Measurements from ENCODE around the gene ATF6B. TPM values are rescaled to one million over a fixed set of nuclear protein-coding genes. Genes with fewer than 3 reads are reported as not detected.

ATF6B gene
- total and polyA plus RNA-seq, 8 donors, result 20.9 to 718 (median 54.2) TPM

DNA sequence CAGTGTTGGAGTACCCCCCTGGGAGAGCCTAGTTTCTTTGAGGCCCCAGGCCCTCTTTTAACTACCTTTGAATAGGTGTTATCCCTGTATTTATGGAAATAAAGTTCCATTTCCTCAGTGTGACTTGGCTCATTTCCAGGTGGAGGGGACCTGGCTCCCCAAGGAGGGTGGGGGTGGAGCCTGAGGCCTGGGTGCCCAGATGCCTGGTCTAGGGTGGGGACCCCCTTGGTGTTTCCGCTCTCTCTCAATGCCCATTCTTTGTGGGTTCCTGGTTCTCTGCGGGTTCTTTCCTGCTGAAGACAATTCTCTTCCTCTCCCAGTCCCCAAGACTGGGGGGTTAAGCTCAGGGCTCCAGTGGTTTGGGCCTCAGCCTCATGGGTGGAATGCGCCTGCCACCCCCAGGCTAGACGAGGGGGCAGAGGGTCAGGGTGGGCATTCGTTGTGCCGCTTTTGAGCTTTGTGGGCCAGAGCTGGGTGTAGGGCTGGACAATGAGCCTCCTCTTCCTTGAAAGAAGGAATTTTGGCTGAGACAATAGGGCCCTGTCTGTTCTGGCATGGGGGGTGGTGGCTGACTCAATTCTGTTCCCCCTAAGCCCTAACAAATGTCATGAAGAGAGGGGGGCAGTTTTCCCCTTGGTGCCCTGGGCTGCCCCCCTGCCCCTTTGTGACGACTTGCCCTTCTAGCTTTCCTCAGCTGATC, 35.7 kb upstream of the ATF6B start:
- DNase-seq, result no peak
- no peak for TF ChIP-seq POLR2A (IDR thresholded peaks at IDR 0.05)
- TF ChIP-seq POLR2AphosphoS5 (IDR thresholded peaks at IDR 0.05), result peak in 1 of 3 donors; percentile 3
- no peak for TF ChIP-seq EP300 (IDR thresholded peaks at IDR 0.05)
- no peak overlapping the region for H3K4me3 ChIP-seq
- peak overlapping the region in 4 of 5 donors; percentile 48 to 61 (median 54) for H3K27ac ChIP-seq
- no peaks in the 10 kb centered on the region for H3K27me3 ChIP-seq
- intact Hi-C loops (cut with DNase I; ENCODE audit: low total_unique reads), result no loop called here
- peaks cover 7 to 30% (median 21%) of the 10 kb centered on the region in 4 donors for H3K4me1 ChIP-seq
- WGBS, 5 donors, result 73 to 90% (median 86%) methylated on average over 7 of the region's 7 CpGs
- peaks cover 22 to 90% (median 79%) of the 10 kb centered on the region in 4 donors for H3K36me3 ChIP-seq
- H3K9me3 ChIP-seq, result no peaks in the 10 kb centered on the region

DNA sequence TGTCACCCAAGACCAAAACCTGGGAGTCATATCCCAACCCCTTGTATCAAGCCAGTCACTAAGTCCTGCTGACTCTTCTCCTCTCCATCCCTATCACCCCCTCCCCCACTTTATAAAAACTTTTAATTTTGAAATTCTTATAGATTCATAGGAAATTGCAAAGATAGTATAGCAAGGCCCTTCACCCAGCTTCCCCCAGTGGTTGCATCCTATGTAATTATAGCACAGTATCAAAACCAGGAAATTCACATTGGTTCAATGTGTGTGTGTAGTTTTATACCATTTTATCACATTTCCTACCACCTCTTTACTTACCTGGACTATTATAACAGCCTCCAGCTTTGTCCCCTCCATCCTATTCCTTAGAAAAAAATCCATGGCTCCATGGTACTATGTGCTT, 30.0 kb upstream of the ATF6B start:
- Histone ChIP-seq H3K27ac (no peak overlapping the region), H3K27me3 (no peaks in the 10 kb centered on the region), H3K9me3 (no peaks in the 10 kb centered on the region), H3K4me1 (peaks cover 20 to 38% (median 35%) of the 10 kb centered on the region in 4 donors), H3K36me3 (peaks cover 17 to 73% (median 62%) of the 10 kb centered on the region in 4 donors), H3K4me3 (no peak overlapping the region)
- TF ChIP-seq, protein P1, sequence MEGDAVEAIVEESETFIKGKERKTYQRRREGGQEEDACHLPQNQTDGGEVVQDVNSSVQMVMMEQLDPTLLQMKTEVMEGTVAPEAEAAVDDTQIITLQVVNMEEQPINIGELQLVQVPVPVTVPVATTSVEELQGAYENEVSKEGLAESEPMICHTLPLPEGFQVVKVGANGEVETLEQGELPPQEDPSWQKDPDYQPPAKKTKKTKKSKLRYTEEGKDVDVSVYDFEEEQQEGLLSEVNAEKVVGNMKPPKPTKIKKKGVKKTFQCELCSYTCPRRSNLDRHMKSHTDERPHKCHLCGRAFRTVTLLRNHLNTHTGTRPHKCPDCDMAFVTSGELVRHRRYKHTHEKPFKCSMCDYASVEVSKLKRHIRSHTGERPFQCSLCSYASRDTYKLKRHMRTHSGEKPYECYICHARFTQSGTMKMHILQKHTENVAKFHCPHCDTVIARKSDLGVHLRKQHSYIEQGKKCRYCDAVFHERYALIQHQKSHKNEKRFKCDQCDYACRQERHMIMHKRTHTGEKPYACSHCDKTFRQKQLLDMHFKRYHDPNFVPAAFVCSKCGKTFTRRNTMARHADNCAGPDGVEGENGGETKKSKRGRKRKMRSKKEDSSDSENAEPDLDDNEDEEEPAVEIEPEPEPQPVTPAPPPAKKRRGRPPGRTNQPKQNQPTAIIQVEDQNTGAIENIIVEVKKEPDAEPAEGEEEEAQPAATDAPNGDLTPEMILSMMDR (IDR thresholded peaks at IDR 0.05), result no peak
- TF ChIP-seq EP300 (IDR thresholded peaks at IDR 0.05), result no peak
- TF ChIP-seq POLR2A (IDR thresholded peaks at IDR 0.05), result no peak
- TF ChIP-seq POLR2AphosphoS5 (IDR thresholded peaks at IDR 0.05), result no peak
- DNase-seq, result no peak
- intact Hi-C loops (cut with DNase I; ENCODE audit: low total_unique reads), result no loop called here

DNA sequence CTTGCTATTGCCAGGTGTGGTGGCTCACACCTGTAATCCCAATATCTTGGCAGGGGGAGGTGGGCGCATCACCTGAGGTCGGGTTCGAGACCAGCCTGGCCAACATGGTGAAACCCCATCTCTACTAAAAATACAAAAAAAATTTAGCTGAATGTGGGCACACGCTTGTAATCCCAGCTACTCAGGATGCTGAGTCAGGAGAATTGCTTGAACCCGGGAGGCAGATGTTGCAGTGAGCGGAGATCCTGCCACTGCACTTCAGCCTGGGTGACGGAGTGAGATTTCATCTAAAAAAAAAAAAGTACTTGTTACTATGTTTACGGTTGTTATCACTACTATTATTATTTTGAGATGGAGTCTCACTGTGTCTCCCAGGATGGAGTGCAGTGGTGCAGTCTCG, 28.8 kb upstream of the ATF6B start:
- 79 to 91% (median 86%) methylated on average over 9 of the region's 9 CpGs for WGBS, 5 donors
- intact Hi-C loops (cut with DNase I; ENCODE audit: low total_unique reads), result no loop called here
- TF ChIP-seq, protein P1 (IDR thresholded peaks at IDR 0.05), result no peak
- no peak for TF ChIP-seq POLR2A (IDR thresholded peaks at IDR 0.05)
- no peak for TF ChIP-seq POLR2AphosphoS5 (IDR thresholded peaks at IDR 0.05)
- no peak for TF ChIP-seq EP300 (IDR thresholded peaks at IDR 0.05)
- H3K4me1 ChIP-seq, result peaks cover 31 to 50% (median 44%) of the 10 kb centered on the region in 4 donors
- no peak overlapping the region for H3K4me3 ChIP-seq
- DNase-seq, result no peak
- H3K27me3 ChIP-seq, result peaks cover 0 to 2% (median 0%) of the 10 kb centered on the region in 3 donors
- H3K27ac ChIP-seq, result no peak overlapping the region
- peaks cover 17 to 61% (median 51%) of the 10 kb centered on the region in 4 donors for H3K36me3 ChIP-seq
- no peaks in the 10 kb centered on the region for H3K9me3 ChIP-seq

DNA sequence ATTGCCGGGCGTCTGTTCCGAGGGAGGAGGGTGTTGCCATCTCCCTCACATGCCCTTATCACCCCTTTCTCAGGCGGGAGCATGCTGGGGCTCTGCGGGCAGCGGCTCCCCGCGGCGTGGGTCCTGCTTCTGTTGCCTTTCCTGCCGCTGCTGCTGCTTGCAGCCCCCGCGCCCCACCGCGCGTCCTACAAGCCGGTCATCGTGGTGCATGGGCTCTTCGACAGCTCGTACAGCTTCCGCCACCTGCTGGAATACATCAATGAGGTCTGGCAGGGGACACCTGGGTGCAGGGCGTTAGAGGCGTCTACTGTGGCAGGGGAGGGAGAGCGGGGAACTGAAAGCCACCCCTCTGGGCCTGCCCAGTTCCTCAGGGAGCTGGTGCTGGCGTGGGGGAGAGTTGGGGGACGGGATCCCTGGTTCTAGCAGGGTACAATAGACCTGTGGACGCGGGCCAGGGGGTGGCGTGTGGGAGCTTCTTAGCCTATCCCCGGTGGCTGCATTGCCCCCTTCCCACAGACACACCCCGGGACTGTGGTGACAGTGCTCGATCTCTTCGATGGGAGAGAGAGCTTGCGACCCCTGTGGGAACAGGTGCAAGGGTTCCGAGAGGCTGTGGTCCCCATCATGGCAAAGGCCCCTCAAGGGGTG, 26.6 kb upstream of the ATF6B start:
- TF ChIP-seq EP300 (IDR thresholded peaks at IDR 0.05), result no peak
- TF ChIP-seq, protein P1 (IDR thresholded peaks at IDR 0.05), result peak in 5 of 7 experiments; percentile 19 to 78 (median 55)
- TF ChIP-seq POLR2AphosphoS5 (IDR thresholded peaks at IDR 0.05), result peak; percentile 18 to 79 (median 50)
- H3K27ac ChIP-seq, result peak overlapping the region; percentile 88 to 94 (median 93)
- peak; percentile 81 to 94 for DNase-seq
- peaks cover 0 to 19% (median 0%) of the 10 kb centered on the region in 3 donors for H3K27me3 ChIP-seq
- peaks cover 37 to 69% (median 59%) of the 10 kb centered on the region in 4 donors for H3K4me1 ChIP-seq
- intact Hi-C loops (cut with DNase I; ENCODE audit: low total_unique reads), result loop anchor here (5.0 kb wide), 1 partner anchor 37 kb away; no protein-coding TSS in a partner anchor
- H3K4me3 ChIP-seq, result peak overlapping the region; percentile 59 to 87 (median 78)
- no peaks in the 10 kb centered on the region for H3K9me3 ChIP-seq
- peaks cover 17 to 41% (median 38%) of the 10 kb centered on the region in 4 donors for H3K36me3 ChIP-seq
- WGBS, 5 donors, result 1 to 7% (median 3%) methylated on average over 15 to 34 of the region's 34 CpGs

Measured in stomach (tissue), 9 donors.